MV-4-11 (cell line): ENCODE measurements around the gene PARD6G.
A peak's percentile ranks its signal among the peaks of the same experiment; 100 is the strongest.

Experiments
- DNase-seq: peaks from one replicate; lab custom pipeline; 2025; lab: John Stamatoyannopoulos, UW

Gene PARD6G

DNA sequence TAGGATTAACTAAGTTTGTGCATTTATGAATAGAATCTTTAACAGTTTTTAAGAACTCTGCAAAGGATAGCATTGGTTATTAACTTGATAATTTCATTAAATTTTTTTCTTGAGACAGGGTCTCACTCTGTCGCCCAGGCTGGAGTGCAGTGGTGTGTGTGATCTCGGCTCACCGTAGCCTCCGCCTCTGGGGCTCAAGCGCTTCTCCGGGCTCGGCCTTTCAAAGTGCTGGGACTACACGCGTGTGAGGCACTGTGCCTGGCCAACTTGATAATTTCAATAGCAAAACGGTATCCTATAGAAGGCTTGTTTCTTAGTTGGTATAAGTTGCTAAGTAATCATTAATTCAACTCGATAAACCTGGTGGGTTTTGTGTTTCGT lies 100.3 kb downstream of the PARD6G start:
- DNase-seq: peak; percentile 26

DNA sequence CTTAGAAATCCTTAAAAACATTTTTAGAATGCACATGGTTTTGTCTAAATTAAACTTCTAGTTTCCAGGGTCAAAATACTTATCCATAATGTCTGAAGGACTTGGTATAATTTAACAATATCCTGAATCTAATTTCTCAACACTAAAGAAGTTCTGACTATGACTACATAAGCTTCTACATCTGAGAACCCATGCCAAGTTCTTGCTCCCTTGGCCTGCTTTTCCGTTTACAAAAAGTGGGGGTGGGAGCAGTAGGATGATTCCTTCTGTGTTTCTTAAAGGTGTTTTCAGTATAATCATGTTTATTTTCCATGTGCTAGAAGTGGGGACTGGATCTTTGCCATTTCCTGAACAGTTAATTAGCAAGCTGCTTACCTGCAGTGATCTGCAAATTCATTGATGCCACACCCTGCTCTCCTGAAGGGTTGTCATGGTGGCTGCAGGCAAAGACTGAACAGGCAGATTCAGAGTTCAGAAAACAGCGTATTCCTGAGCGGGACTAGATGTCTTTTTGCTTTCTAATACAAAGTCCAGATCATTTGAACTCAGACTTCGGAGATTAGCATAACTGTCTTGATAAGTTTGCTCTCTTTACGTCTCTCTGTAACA lies 102.0 kb downstream of the PARD6G start:
- DNase-seq: no peak

DNA sequence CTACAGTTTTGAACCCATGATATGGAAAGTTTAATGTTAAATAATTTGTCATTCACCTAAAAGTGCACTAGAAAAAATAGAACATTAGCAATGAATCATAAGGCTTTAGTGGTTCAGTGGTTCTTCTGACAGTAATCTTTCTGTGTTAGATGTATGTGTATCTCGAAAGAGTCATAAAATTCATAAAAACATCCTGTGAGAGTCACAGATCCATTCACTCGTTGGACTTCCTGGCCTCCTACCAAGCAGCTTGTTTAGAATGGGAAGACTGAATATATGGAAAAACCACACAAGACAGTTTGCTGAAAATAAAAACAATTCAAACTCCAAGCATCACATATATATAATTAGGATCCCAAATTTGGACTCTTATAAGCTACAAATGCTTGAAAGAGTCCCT lies 103.4 kb downstream of the PARD6G start:
- DNase-seq: no peak

- DNase-seq: no peak
Measured at GRCh38 chr18:80140455-80140985, 106.8 kb downstream of the PARD6G start.

DNA sequence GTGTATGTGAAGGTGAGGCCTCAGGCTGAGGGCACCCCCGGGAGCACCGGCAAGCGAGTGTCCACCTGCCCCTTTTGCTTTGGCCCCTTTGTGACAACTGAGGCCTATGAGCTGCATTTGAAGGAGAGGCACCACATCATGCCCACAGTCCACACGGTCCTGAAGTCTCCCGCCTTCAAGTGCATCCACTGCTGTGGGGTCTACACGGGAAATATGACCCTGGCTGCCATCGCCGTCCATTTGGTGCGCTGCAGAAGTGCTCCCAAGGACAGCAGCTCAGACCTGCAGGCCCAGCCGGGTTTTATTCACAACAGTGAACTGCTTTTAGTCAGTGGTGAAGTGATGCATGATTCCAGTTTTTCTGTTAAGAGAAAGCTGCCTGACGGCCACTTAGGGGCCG lies 109.3 kb downstream of the PARD6G start:
- no peak for DNase-seq

DNA sequence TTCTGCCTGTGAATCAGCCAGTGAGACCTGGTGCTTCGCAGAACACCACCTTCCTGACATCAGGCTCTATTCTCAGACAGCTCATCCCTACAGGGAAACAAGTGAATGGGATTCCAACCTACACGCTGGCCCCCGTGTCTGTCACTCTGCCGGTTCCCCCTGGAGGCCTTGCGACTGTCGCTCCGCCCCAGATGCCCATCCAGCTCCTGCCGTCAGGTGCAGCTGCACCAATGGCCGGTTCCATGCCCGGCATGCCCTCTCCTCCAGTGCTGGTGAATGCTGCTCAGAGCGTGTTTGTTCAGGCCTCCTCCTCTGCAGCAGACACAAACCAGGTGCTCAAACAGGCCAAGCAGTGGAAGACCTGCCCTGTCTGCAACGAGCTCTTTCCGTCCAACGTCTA lies 110.2 kb downstream of the PARD6G start:
- DNase-seq: no peak

DNA sequence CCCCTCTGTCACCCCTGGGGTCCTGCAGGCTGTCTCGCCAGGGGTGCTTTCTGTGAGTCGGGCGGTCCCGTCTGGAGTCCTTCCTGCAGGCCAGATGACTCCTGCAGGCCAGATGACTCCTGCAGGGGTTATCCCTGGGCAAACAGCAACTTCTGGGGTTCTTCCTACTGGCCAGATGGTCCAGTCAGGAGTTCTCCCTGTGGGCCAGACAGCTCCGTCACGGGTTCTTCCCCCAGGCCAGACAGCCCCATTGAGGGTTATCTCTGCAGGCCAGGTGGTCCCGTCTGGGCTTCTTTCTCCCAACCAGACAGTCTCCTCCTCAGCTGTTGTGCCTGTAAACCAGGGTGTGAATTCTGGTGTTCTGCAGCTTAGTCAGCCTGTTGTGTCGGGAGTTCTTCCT lies 110.6 kb downstream of the PARD6G start:
- no peak for DNase-seq

DNA sequence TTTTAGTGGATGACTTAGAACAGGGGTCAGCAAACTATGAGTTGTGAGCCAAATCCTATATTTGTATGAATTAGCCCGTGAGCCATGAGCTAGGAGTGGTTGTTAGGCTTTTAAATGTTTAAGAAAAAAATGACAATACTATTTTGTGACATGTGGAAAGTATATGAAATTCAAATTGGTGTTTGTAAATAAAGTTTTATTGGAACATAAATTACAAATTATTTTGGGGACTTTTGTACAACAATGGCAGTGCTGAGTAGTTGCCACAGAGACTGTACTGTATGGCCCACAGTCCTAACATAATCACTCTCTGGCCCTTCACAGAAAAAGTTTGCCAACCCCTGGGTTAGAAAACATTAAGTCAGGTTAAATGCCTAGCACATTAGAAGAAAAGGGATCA lies 112.2 kb downstream of the PARD6G start:
- no peak for DNase-seq

DNA sequence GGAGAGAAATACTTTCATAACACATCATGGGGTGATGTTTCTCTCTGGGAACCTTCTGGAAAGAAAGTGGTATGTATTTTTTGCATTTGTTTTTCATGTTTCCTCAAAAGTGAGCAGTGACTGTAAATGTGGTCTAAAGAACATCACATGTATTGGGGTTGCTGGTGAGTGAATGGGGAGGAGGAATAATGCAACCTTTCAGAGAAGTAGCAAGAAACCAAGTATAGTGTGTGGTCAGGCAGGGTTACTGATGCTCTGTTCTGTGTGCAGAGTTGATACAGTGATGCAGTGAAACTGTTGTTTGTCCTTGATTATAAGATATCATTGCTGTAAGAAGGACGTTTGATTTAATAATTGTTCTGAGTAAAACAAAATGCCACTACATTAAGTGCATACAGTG lies 114.2 kb downstream of the PARD6G start:
- DNase-seq: no peak

DNA sequence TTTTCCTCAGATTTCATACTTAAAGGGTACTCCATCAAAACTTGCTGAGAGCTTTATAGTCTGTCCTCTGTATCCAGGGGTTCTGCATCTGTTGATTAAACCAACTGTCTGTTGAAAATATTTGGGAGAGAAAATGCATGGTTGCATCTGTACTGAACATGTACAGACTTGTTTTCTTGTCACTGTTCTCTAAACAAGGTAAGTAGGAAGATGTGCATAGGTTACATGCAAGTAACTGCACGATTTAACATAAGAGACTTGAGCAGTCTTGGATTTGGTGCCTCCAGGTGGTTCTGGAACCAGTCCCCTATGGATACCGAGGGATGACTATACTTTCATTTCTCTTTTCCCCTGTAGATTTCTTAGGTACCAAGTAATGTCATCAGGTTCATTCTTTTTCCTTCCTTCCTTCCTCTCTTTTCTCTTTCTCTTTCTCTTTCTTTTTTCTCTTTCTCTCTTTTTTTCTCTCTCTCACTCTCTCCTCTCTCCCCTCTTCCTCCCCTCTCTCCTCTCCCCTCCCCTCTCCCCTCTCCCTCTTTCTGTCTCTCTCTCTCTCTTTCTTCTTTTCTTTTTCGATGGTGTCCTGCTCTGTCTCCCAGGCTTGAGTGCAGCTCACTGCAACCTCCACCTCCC lies 115.0 kb downstream of the PARD6G start:
- no peak for DNase-seq

GRCh38 chr18:80130555-80130954 lies 116.8 kb downstream of the PARD6G start:
- DNase-seq: no peak

GRCh38 chr18:80129672-80130367 lies 117.5 kb downstream of the PARD6G start:
- DNase-seq: no peak

DNA sequence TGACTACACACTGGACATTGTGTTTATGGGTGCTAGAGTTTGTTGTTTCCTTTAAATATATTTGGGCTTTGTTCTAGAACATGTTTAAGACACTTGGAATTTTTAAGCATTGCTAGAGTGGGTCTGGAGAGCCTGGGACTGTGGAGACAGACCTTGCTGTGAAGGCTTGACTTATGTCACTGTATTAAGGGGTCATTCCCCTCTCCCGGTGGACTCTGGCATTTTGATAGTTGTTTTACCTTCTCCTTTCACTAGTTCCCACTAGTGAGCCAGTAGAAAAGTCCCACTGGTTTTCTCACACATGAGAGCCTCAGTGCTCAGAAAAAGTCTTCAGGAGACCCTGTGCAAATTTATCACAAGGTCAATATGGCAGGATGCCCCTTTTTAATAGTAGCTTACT lies 119.7 kb downstream of the PARD6G start:
- DNase-seq: no peak

DNA sequence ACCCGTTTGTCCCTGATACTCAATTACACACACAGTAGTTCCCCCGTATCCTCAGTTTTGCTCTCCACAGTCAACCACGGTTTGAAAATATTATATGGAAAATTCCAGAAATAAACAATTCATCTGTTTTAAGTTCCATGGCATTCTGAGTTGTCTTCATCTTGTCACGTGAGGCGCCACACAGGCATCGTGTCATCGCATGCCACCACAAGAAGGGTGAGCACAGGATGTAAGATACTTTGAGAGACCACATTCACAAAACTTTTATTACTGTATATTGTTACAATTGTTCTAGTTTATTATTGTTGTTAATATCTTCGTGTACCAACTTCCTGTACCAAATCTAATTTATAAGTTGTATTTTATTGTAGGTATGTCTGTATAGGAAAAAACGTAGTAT lies 120.5 kb downstream of the PARD6G start:
- DNase-seq: no peak

DNA sequence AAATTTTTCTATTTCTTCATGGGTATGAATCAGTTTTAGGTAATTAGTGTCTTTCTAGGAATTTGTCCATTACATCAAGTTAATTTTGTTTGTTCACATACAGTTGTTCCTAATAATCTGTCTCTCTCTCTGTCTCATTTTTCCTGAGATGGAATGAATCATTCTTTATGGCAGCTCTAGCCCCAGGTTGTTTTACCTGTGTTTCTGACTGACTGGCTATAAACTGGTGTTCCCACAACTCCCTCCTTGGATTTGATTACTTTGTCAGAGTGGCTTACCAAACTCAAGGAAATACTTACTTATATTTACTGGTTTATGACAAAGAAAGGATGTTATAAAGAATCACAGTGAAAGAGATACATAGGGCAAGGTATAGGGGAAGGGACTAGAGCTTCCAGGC lies 123.2 kb downstream of the PARD6G start:
- DNase-seq: no peak

DNA sequence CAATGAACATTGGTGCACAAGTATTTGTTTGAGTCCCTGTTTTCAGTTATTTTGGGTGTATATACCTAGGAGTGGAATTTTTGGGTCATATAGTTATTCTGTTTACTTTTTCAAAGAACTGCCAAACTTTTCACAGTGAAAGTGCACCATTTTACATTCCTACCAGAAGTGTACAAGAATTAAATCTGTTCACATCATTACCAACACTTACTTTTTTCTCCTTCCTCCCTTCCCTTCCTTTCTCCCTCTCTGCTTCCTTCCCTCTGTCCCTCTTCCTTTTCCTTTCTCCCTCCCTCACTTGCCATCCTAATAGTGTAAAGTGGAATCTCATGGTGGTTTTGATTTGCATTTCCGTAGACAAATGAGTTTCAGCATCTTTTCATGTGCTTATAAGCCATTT lies 126.4 kb downstream of the PARD6G start:
- no peak for DNase-seq

DNA sequence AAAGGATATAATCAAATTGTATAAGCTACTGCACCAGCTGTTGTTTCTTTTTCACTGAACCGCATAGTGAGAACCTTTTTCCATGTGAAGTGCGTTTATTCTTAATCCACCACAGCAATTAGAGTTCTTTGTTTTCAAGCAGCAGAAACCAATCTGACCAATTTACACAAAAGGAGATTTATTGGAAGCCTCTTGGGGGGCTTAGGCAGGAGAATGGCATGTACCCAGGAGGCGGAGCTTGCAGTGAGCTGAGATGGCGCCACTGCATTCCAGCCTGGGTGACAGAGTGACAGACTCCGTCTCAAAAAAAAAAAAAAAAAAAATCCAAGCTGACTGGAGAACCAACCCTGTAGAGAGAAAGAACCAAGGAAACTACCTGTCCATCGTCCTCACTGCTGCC lies 128.2 kb downstream of the PARD6G start:
- DNase-seq: no peak

DNA sequence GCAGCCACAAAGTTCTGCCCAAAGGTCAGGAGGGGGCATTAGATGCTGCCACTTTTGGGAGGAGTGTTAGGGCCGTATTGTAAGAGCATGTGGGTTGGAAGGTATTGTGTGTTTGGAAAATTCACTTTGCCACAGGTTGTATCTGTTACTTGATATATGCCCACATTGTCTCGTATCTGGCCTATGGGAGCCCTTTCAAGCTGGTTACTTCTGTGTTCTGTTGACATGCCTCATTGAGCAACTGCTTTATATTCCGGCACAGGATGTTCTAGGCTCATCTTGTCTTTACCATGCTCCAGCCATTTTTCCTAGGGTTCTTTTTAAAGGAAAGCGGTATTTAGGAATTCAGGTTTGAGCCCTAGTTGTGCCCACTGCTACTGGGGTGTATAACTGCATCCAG lies 132.3 kb downstream of the PARD6G start:
- no peak for DNase-seq

DNA sequence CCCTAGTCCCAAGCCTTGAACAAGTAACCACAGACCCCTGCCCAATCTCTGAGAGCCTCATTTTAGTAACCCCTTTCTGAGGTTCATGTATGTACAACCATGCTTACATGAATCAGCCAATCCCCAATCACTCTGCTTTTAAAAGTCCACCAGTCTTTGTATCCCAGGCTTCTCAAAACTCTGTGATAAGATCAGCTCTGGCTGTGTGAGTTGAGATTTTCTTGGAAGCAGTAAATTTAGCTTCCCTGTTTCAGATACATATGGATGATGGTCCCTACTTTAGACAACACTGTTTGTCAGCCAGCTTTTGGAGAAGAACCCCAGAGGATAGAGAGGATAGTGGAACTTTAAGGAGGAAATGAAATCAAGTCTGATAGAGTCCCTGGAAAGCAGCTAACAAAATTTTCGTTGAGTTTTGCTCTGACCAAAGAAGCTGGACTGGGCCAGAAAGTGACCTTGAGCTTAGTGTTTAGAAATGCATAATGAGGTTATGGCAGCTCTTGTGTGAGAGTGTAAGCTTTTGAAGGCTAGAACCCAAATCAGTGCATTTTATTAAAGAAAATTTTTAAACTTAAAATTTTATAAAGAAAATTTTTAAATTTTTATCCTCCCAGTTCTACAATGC lies 134.6 kb downstream of the PARD6G start:
- peak; percentile 49 for DNase-seq

DNA sequence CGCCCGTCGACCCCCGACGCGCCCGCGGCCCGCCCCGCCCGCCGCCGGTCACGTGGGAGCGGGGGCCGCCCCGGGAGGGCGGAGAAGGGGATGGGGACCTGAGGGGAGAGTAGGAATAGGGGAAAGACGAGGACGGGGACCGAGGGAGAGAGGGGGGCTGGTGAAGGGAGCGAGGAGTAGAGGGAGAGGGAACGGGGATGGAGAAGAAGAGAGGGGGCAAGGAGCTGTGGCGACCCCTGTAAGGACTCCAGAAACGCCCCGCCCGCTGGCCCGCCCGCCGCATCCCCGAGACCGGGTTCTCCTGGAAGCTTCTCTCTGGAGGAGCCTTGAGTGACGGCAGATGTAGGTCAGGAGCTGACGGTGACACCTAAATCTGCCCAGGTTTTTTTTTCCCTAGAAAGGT lies 137.6 kb downstream of the PARD6G start:
- DNase-seq: no peak

DNA sequence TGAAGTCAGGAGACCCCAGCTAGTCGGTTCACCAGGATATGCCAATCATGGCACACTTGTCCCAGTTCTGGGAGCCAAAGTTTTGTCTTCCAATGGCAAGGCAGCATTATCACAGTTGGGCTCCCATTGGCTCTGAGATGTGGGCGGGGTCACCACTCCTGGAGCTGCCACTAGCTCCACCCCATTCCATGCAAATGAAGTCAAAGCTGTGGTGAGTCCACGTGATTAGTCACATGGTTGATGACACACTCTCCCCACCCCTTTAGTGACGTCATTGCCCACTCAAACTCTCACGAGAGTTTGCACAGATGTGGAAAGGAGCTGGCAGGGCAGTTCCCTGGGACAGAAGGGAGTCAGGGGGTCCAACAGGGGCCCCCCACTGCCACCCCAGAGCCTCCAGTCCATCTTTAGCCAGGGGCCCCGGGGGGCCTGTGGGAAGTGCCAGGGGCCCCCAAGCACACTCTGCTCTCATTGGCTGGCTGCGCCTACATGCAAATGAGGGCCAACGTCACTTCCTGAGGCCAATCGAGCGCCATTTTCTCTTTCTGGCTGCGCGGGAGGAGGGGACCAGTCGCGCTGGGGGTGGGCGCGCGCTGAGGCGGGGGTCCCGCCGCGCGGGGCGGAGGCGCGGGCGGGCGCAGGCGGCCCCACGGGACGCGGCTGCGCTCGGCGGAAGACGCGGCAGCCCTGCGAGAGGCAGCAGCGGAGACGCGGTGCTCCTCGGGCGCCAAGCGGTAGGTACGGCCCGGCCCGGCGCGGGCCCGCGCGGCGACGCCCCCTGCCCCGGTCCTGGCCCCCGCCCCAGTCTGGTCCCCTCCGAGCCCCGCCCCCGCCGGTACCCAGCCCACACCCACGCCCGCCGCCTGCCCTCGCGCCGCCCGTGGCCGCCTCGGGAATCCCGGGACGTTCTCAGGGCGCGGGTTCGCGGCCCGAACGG lies 138.3 kb downstream of the PARD6G start, which contains the start of gene ADNP2:
Gene ADNP2, plus strand, starts transcription at position 524 of the 937 bp plus-strand sequence. CDS start 8,281 bp downstream, outside the sequence.
- DNase-seq: peak; percentile 92

DNA sequence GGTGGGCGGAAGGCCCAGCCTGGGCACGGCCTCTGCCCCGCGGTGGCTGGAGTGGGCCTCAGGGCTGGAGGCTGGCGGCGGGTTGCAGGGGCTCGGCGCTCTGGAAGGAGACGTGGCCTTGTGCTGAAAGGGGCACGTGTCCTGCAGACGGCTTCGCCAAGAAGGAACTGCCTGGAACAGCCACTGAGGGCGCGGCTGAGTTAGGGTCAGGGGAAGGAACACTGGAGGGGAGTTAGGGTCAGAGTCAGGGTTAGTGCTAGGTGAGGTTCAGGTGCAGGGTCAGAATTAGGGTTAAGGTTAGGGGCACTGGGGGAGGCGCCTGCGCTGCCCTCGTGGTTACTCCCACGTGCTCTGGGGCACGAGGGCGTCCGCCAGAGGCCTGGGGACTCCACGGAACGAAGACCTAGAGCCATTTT lies 139.2 kb downstream of the PARD6G start:
- DNase-seq: no peak
